Measurements from ENCODE around the gene KCNA10. TPM values are rescaled to one million over a fixed set of nuclear protein-coding genes. Genes with fewer than 3 reads are reported as not detected.

KCNA10 gene
- total and polyA plus RNA-seq, 10 of the 15 experiments (the other 5 are each of a cell fraction or from before 2014, with no cell fraction given) = not detected

- ChIA-PET POLR2A (no interaction called here), SMC1A (ENCODE audit: uncharacterized antibody, unreplicated experiment) (no interaction called here), CTCF (interaction anchor here (0.6 to 2.7 kb wide), 12 partner anchors 12 to 228 kb away, joined by 3 to 10 read pairs (median 4); partner anchors contain the start of gene KCNA2), RAD21 (ENCODE audit: unreplicated experiment) (interaction anchor here (0.7 kb wide), 1 partner anchor 227 kb away, joined by 3 read pairs; no protein-coding TSS in a partner anchor)
- Histone ChIP-seq H3K4me3 (no peak overlapping the region), H3K9me3 (replicated peaks; ENCODE audit: control insufficient read depth, insufficient read depth, low read length) (no peaks in the 10 kb centered on the region), H3K27me3 (replicated peaks in 1 of 2; ENCODE audit: control insufficient read depth in 2 of 2, insufficient read depth in 2 of 2, low read length in 1 of 2) (peaks cover 13 to 25% of the 10 kb centered on the region in 2 experiments), H4K20me1 (ENCODE audit: control insufficient read depth, insufficient read depth) (no peaks in the 10 kb centered on the region), H3K4me1 (ENCODE audit: control insufficient read depth, insufficient read depth, low read length) (no peaks in the 10 kb centered on the region), H3K9ac (ENCODE audit: control insufficient read depth, insufficient read depth, low read length) (no peak overlapping the region), H2AFZ (ENCODE audit: control insufficient read depth, low read depth, low read length) (no peak overlapping the region), H3K27ac (ENCODE audit: control insufficient read depth, insufficient read depth) (no peak overlapping the region), H3K4me2 (ENCODE audit: control insufficient read depth, insufficient read depth) (no peak overlapping the region), H3K79me2 (ENCODE audit: control insufficient read depth, insufficient read depth, low read length) (no peaks in the 10 kb centered on the region), H3K36me3 (ENCODE audit: control insufficient read depth in 2 of 2, insufficient read depth in 2 of 2, low read length in 1 of 2) (no peaks in the 10 kb centered on the region)
- no TSS peak for BruUV-seq (replicated peaks)
- TF ChIP-seq MTA3 (IDR thresholded peaks at IDR 0.05; ENCODE audit: borderline replicate concordance, low read length) (no peak), MXI1 (IDR thresholded peaks at IDR 0.05; ENCODE audit: low read depth, low read length) (no peak), RAD21 (IDR thresholded peaks at IDR 0.05; ENCODE audit: insufficient read depth, low read depth, low read length) (no peak), CBFB (IDR thresholded peaks at IDR 0.05; ENCODE audit: low read depth) (no peak), NFYB (IDR thresholded peaks at IDR 0.05; ENCODE audit: insufficient read depth, low read depth, low read length) (no peak), SREBF1 (IDR thresholded peaks at IDR 0.05; ENCODE audit: low read length) (no peak), SUPT20H (IDR thresholded peaks at IDR 0.05; ENCODE audit: borderline replicate concordance, control insufficient read depth, low read depth, low read length) (no peak), ZNF592 (IDR thresholded peaks at IDR 0.05) (no peak), ESRRA (IDR thresholded peaks at IDR 0.05; ENCODE audit: low read length) (no peak), NBN (IDR thresholded peaks at IDR 0.05) (no peak), IRF5 (IDR thresholded peaks at IDR 0.05; ENCODE audit: borderline replicate concordance) (no peak), EGR1 (IDR thresholded peaks at IDR 0.05; ENCODE audit: borderline replicate concordance in 1 of 2, low read depth in 2 of 2, low read length in 2 of 2) (no peak), NFYA (IDR thresholded peaks at IDR 0.05; ENCODE audit: borderline replicate concordance, low read depth, low read length) (no peak), ZNF24 (IDR thresholded peaks at IDR 0.05) (no peak), TBL1XR1 (IDR thresholded peaks at IDR 0.05; ENCODE audit: low read depth, low read length) (no peak)
- FAIRE-seq (no peak), DNase-seq (ENCODE audit: low read depth, low spot score) (no peak), ATAC-seq (no peak)
- 18% methylated on average over 5 of the region's 5 CpGs for WGBS (ENCODE audit: insufficient coverage, insufficient replicate concordance, low lambda C conversion rate, missing lambda C conversion rate)
- intact Hi-C loops (cut with micrococcal nuclease; ENCODE audit: unreplicated experiment) (no loop called here), in situ Hi-C loops (cut with MboI) (no loop called here)
Observed at GRCh38 chr1:110556471-110556807, 37.5 kb upstream of the KCNA10 start.
